K562 (cell line): ENCODE data around the gene TAC3. TPM values are rescaled to one million over a fixed set of nuclear protein-coding genes. Genes with fewer than 3 reads are reported as not detected.

Experiments
- BCOR ChIP-seq: fragments of 450-650 bp; IDR thresholded peaks from 2 replicates; pipeline ENCODE4 v1.6.1; 2016
- ESRRA ChIP-seq: fragments of 450-650 bp; IDR thresholded peaks from 2 replicates; pipeline ENCODE4 v1.6.1; 2014; ENCODE audit warnings: low read depth, mild to moderate bottlenecking, moderate library complexity, borderline replicate concordance
- MAFK ChIP-seq: IDR thresholded peaks from 2 replicates; pipeline ENCODE4 v1.6.1; 2011; ENCODE audit warnings: low read length, improper control_type of control experiment
- NCOA4 ChIP-seq: fragments of 450-650 bp; IDR thresholded peaks from 2 replicates; pipeline ENCODE4 v1.6.1; 2018; ENCODE audit warnings: mild to moderate bottlenecking; ENCODE audit not compliant: partially characterized antibody
- NR2C1 ChIP-seq, 2 experiments: fragments of 450-650 bp; IDR thresholded peaks; 2 replicates each; pipeline ENCODE4 v1.6.1; 2017; ENCODE audit warnings: mild to moderate bottlenecking in 2 of 2, antibody characterized with exemption in 1 of 2, inconsistent platforms in 1 of 2, missing compliant biosample characterization in 1 of 2, missing genetic modification characterization in 1 of 2
- RAD21 ChIP-seq, 2 experiments: fragments of 250-450 bp in 1 of 2; fragments of 450-650 bp in 1 of 2; sonication (Bioruptor Pico) in 1 of 2; formaldehyde crosslinking in 1 of 2; IDR thresholded peaks in 1 of 2; conservative IDR thresholded peaks in 1 of 2; 2 replicates each; pipeline versions ENCODE4 v1.4.0 to v1.8.0; 2020 to 2022; ENCODE audit warnings: mild to moderate bottlenecking in 2 of 2, moderate library complexity in 1 of 2
- STAT5B ChIP-seq: fragments of 250-450 bp; sonication (Bioruptor Pico); IDR thresholded peaks from 2 replicates; pipeline ENCODE4 v1.8.0; 2021; ENCODE audit warnings: mild to moderate bottlenecking, inconsistent platforms
- TAF9B ChIP-seq: fragments of 450-650 bp; IDR thresholded peaks from 2 replicates; pipeline ENCODE4 v1.6.1; 2018; ENCODE audit warnings: mild to moderate bottlenecking; ENCODE audit not compliant: partially characterized antibody
- ZNF57 ChIP-seq: fragments of 450-650 bp; formaldehyde crosslinking; IDR thresholded peaks from 2 replicates; pipeline ENCODE4 v1.4.0; 2020; ENCODE audit warnings: mild to moderate bottlenecking, moderate library complexity
- polyA plus RNA-seq, 8 experiments: library from polyadenylated mRNA; depleted of rRNA in 4 of 8; stranded (reverse) in 5 of 8; unstranded in 3 of 8; fragments of >200 nt; fragmentation: Nextera tagmentation in 2 of 8; fragmentation: Illumina TruSeq in 1 of 8; extraction: Ambion mirVana in 2 of 8; extraction: Trizol in 1 of 8; gene quantifications; 2 replicates each; pipeline versions ENCODE4 v1.2.1 to v1.2.3, GENCODE V29; 2011 to 2014; ENCODE audit warnings: inconsistent platforms in 1 of 8, missing spikeins in 1 of 8
- total RNA-seq, 7 experiments: library from RNA; depleted of rRNA in 6 of 7; stranded (reverse); fragments of >200 nt in 6 of 7; fragmentation: Illumina TruSeq in 2 of 7; extraction: Trizol in 2 of 7; gene quantifications; 2 replicates each; pipeline versions ENCODE4 v1.2.1 to v1.2.3, GENCODE V29; 2011 to 2021; ENCODE audit warnings: low replicate concordance in 1 of 7
- TF ChIP-seq, protein P1 (sequence below): fragments of 450-650 bp; IDR thresholded peaks from 2 replicates; pipeline ENCODE4 v1.6.1; 2014; ENCODE audit warnings: low read depth, mild to moderate bottlenecking, moderate library complexity, borderline replicate concordance
- TF ChIP-seq, protein P2 (sequence below), 2 experiments: fragments of 450-650 bp; formaldehyde crosslinking in 1 of 2; IDR thresholded peaks; 2 replicates each; pipeline versions ENCODE4 v1.4.0 to v1.6.1; 2014 to 2020; ENCODE audit warnings: mild to moderate bottlenecking in 2 of 2, borderline replicate concordance in 1 of 2, low read depth in 1 of 2
- TF ChIP-seq, protein P3 (sequence below), 2 experiments: IDR thresholded peaks; 2 replicates each; pipeline ENCODE4 v1.6.1; 2012; ENCODE audit warnings: improper control_type of control experiment in 2 of 2, low read depth in 2 of 2, low read length in 2 of 2, borderline replicate concordance in 1 of 2
- TF ChIP-seq, protein P4 (sequence below), 3 experiments: IDR thresholded peaks in 2 of 3; conservative IDR thresholded peaks in 1 of 3; 2 replicates each; pipeline ENCODE4 v1.5.1; 2011 to 2012; ENCODE audit warnings: low read length in 3 of 3, mild to moderate bottlenecking in 3 of 3, control low read depth in 2 of 3, improper control_type of control experiment in 1 of 3, inconsistent platforms in 1 of 3, low read depth in 1 of 3, mixed read lengths in 1 of 3, moderate library complexity in 1 of 3; ENCODE audit not compliant: insufficient read depth in 2 of 3

TAC3 gene
- total and polyA plus RNA-seq, 9 of the 15 experiments (the other 6 are each of a cell fraction or from before 2014, with no cell fraction given), result 0.29 to 2.8 (median 1.4) TPM

DNA sequence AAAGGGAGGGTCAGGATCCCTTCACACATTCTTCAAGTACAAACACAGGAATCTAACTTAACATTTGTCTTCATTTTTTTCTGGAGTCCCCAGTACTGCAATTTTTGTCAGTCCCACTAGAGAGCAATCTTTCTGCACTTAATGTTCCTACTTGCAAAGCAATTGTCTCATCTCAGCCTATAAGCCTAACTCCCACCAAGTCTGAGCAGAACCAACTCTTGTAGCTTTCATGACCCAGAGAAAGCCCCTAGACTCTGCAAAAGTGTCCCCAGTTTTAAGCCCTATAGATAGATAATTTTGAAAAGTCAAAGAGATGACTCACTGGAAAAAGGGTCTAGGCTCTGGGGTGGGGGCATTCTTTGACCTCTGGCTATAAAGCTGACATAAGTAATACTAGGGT lies 8.2 kb downstream of the TAC3 start (continued):
- TF ChIP-seq, protein P1, sequence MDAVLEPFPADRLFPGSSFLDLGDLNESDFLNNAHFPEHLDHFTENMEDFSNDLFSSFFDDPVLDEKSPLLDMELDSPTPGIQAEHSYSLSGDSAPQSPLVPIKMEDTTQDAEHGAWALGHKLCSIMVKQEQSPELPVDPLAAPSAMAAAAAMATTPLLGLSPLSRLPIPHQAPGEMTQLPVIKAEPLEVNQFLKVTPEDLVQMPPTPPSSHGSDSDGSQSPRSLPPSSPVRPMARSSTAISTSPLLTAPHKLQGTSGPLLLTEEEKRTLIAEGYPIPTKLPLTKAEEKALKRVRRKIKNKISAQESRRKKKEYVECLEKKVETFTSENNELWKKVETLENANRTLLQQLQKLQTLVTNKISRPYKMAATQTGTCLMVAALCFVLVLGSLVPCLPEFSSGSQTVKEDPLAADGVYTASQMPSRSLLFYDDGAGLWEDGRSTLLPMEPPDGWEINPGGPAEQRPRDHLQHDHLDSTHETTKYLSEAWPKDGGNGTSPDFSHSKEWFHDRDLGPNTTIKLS, result no peak
- no peak for TF ChIP-seq BCOR
- TF ChIP-seq STAT5B (CRISPR knock-in tag), result no peak
- TF ChIP-seq ESRRA, result no peak
- no peak for TF ChIP-seq NR2C1 (IDR thresholded peaks at IDR 0.05)
- TF ChIP-seq NR2C1 (tag; IDR thresholded peaks at IDR 0.05), result no peak
- TF ChIP-seq NCOA4, result no peak
- TF ChIP-seq ZNF57, result no peak
- TF ChIP-seq, protein P2, sequence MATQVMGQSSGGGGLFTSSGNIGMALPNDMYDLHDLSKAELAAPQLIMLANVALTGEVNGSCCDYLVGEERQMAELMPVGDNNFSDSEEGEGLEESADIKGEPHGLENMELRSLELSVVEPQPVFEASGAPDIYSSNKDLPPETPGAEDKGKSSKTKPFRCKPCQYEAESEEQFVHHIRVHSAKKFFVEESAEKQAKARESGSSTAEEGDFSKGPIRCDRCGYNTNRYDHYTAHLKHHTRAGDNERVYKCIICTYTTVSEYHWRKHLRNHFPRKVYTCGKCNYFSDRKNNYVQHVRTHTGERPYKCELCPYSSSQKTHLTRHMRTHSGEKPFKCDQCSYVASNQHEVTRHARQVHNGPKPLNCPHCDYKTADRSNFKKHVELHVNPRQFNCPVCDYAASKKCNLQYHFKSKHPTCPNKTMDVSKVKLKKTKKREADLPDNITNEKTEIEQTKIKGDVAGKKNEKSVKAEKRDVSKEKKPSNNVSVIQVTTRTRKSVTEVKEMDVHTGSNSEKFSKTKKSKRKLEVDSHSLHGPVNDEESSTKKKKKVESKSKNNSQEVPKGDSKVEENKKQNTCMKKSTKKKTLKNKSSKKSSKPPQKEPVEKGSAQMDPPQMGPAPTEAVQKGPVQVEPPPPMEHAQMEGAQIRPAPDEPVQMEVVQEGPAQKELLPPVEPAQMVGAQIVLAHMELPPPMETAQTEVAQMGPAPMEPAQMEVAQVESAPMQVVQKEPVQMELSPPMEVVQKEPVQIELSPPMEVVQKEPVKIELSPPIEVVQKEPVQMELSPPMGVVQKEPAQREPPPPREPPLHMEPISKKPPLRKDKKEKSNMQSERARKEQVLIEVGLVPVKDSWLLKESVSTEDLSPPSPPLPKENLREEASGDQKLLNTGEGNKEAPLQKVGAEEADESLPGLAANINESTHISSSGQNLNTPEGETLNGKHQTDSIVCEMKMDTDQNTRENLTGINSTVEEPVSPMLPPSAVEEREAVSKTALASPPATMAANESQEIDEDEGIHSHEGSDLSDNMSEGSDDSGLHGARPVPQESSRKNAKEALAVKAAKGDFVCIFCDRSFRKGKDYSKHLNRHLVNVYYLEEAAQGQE (IDR thresholded peaks at IDR 0.05; ENCODE audit: borderline replicate concordance), result peak; percentile 80
- TF ChIP-seq, protein P2 (CRISPR knock-in tag; IDR thresholded peaks at IDR 0.05; ENCODE audit: low read depth), result no peak
- TF ChIP-seq, protein P3, sequence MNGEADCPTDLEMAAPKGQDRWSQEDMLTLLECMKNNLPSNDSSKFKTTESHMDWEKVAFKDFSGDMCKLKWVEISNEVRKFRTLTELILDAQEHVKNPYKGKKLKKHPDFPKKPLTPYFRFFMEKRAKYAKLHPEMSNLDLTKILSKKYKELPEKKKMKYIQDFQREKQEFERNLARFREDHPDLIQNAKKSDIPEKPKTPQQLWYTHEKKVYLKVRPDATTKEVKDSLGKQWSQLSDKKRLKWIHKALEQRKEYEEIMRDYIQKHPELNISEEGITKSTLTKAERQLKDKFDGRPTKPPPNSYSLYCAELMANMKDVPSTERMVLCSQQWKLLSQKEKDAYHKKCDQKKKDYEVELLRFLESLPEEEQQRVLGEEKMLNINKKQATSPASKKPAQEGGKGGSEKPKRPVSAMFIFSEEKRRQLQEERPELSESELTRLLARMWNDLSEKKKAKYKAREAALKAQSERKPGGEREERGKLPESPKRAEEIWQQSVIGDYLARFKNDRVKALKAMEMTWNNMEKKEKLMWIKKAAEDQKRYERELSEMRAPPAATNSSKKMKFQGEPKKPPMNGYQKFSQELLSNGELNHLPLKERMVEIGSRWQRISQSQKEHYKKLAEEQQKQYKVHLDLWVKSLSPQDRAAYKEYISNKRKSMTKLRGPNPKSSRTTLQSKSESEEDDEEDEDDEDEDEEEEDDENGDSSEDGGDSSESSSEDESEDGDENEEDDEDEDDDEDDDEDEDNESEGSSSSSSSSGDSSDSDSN (IDR thresholded peaks at IDR 0.05; ENCODE audit: borderline replicate concordance in 1 of 2, low read depth in 2 of 2, low read length in 2 of 2), result no peak
- TF ChIP-seq TAF9B, result no peak
- TF ChIP-seq RAD21 (CRISPR knock-in tag; conservative IDR thresholded peaks at IDR 0.05 in 1 of 2, IDR thresholded peaks at IDR 0.05 in 1 of 2), result peak; percentile 85 to 94
- TF ChIP-seq, protein P4, sequence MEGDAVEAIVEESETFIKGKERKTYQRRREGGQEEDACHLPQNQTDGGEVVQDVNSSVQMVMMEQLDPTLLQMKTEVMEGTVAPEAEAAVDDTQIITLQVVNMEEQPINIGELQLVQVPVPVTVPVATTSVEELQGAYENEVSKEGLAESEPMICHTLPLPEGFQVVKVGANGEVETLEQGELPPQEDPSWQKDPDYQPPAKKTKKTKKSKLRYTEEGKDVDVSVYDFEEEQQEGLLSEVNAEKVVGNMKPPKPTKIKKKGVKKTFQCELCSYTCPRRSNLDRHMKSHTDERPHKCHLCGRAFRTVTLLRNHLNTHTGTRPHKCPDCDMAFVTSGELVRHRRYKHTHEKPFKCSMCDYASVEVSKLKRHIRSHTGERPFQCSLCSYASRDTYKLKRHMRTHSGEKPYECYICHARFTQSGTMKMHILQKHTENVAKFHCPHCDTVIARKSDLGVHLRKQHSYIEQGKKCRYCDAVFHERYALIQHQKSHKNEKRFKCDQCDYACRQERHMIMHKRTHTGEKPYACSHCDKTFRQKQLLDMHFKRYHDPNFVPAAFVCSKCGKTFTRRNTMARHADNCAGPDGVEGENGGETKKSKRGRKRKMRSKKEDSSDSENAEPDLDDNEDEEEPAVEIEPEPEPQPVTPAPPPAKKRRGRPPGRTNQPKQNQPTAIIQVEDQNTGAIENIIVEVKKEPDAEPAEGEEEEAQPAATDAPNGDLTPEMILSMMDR (IDR thresholded peaks at IDR 0.05 in 2 of 3, conservative IDR thresholded peaks at IDR 0.05 in 1 of 3; ENCODE audit: insufficient read depth in 2 of 3, low read depth in 1 of 3, low read length in 3 of 3), result peak; percentile 71 to 90 (median 83)
- 0 out of 2 replicates have a peak, but pooled peaks have one; percentile 9 for TF ChIP-seq MAFK
